ENCODE results near the gene LIN28B. TPM values are rescaled to one million over a fixed set of nuclear protein-coding genes. Genes with fewer than 3 reads are reported as not detected.
"Not testable (repeated sequence)": the region's sequence is repeated elsewhere in the genome, so short reads cannot be mapped to it uniquely, and the experiment has no call there.

Gene LIN28B
- polyA plus RNA-seq, 1 experiment: not detected

GRCh38 chr6:104952911-104953399 lies 4.0 kb upstream of the LIN28B start:
- ChIA-PET CTCF (no interaction called here), POLR2A (no interaction called here)
- Histone ChIP-seq H3K27me3 (ENCODE audit: control insufficient read depth, insufficient read depth, low read length) (peaks cover 30% of the 10 kb centered on the region), H3K4me3 (ENCODE audit: low read depth, low read length) (no peak overlapping the region), H3K36me3 (ENCODE audit: control insufficient read depth, insufficient read depth, low read length) (no peaks in the 10 kb centered on the region)
- no peak for DNase-seq (ENCODE audit: low read depth)
- no peak for TF ChIP-seq CTCF (IDR thresholded peaks at IDR 0.05; ENCODE audit: insufficient read depth, low read depth, low read length)

GRCh38 chr6:104953400-104954189 lies 3.3 kb upstream of the LIN28B start:
- H3K4me3 ChIP-seq (ENCODE audit: low read depth, low read length); POLR2A ChIA-PET; DNase-seq (ENCODE audit: low read depth); CTCF ChIA-PET; H3K36me3 ChIP-seq (ENCODE audit: control insufficient read depth, insufficient read depth, low read length): not testable (repeated sequence)
- peaks cover 32% of the 10 kb centered on the region for H3K27me3 ChIP-seq (ENCODE audit: control insufficient read depth, insufficient read depth, low read length)

- no peak for DNase-seq (ENCODE audit: low read depth)
- POLR2A ChIA-PET: no interaction called here
- CTCF ChIA-PET: no interaction called here
- Histone ChIP-seq H3K27me3 (ENCODE audit: control insufficient read depth, insufficient read depth, low read length) (peaks cover 32% of the 10 kb centered on the region), H3K4me3 (ENCODE audit: low read depth, low read length) (no peak overlapping the region), H3K36me3 (ENCODE audit: control insufficient read depth, insufficient read depth, low read length) (no peaks in the 10 kb centered on the region)
- no peak for TF ChIP-seq CTCF (IDR thresholded peaks at IDR 0.05; ENCODE audit: insufficient read depth, low read depth, low read length)
These were observed 2.6 kb upstream of the LIN28B start for GRCh38 chr6:104954190-104954797.

- Histone ChIP-seq H3K4me3 (ENCODE audit: low read depth, low read length) (no peak overlapping the region), H3K27me3 (ENCODE audit: control insufficient read depth, insufficient read depth, low read length) (peaks cover 33% of the 10 kb centered on the region), H3K36me3 (ENCODE audit: control insufficient read depth, insufficient read depth, low read length) (no peaks in the 10 kb centered on the region)
- no peak for DNase-seq (ENCODE audit: low read depth)
- TF ChIP-seq CTCF (IDR thresholded peaks at IDR 0.05; ENCODE audit: insufficient read depth, low read depth, low read length): no peak
- ChIA-PET POLR2A (no interaction called here), CTCF (interaction anchor here (0.9 kb wide), 1 partner anchor 30 kb away, joined by 3 read pairs; no protein-coding TSS in a partner anchor)
These were observed 1.4 kb upstream of the LIN28B start for GRCh38 chr6:104955491-104955890.

GRCh38 chr6:104955927-104956730 lies 778 bp upstream of the LIN28B start:
- Histone ChIP-seq H3K4me3 (ENCODE audit: low read depth, low read length) (no peak overlapping the region), H3K36me3 (ENCODE audit: control insufficient read depth, insufficient read depth, low read length) (no peaks in the 10 kb centered on the region), H3K27me3 (ENCODE audit: control insufficient read depth, insufficient read depth, low read length) (peaks cover 33% of the 10 kb centered on the region)
- CTCF ChIA-PET: interaction anchor here (0.9 kb wide), 1 partner anchor 31 kb away, joined by 3 read pairs; no protein-coding TSS in a partner anchor
- no peak for DNase-seq (ENCODE audit: low read depth)
- no peak for TF ChIP-seq CTCF (IDR thresholded peaks at IDR 0.05; ENCODE audit: insufficient read depth, low read depth, low read length)
- POLR2A ChIA-PET: interaction anchor here (0.6 kb wide), 1 partner anchor 13 kb away, joined by 3 read pairs; no protein-coding TSS in a partner anchor

Measured in BJ (cell line).